CD14-positive monocyte (primary cell): Measurements from ENCODE around the gene CAMTA1. TPM values are rescaled to one million over a fixed set of nuclear protein-coding genes. Genes with fewer than 3 reads are reported as not detected.

Experiments
- DNase-seq, 3 donors: peaks; one replicate each; pipeline ENCODE4 v3.0.0-alpha.2; 2011 to 2022
- H2AFZ ChIP-seq: 2 replicates; pipeline ENCODE4 v1.6.0; 2012; ENCODE audit warnings: mild to moderate bottlenecking, low read depth, low read length, inconsistent platforms; ENCODE audit not compliant: insufficient read depth, poor library complexity, severe bottlenecking
- H3K27ac ChIP-seq, 2 donors: 1 replicate in 1 of 2; 2 replicates in 1 of 2; pipeline ENCODE4 v1.5.1; 2012 to 2013; ENCODE audit warnings: low read length in 2 of 2, control low read depth in 1 of 2, inconsistent platforms in 1 of 2, low read depth in 1 of 2, mild to moderate bottlenecking in 1 of 2
- H3K27me3 ChIP-seq, 2 donors: one replicate each; pipeline versions ENCODE4 v1.6.0 to v1.6.1; 2011 to 2013; ENCODE audit warnings: low read length in 2 of 2; ENCODE audit not compliant: control insufficient read depth in 2 of 2, insufficient read depth in 2 of 2
- H3K36me3 ChIP-seq, 2 donors: replicated peaks in 1 of 2; 1 replicate in 1 of 2; 2 replicates in 1 of 2; pipeline versions ENCODE4 v1.5.1 to v1.6.1; 2012 to 2013; ENCODE audit warnings: low read length in 2 of 2, control low read depth in 1 of 2, inconsistent platforms in 1 of 2, mild to moderate bottlenecking in 1 of 2; ENCODE audit not compliant: insufficient read depth in 2 of 2, control insufficient read depth in 1 of 2
- H3K4me1 ChIP-seq, 2 donors: 1 replicate in 1 of 2; 2 replicates in 1 of 2; pipeline versions ENCODE4 v1.5.1 to v1.6.1; 2012 to 2013; ENCODE audit warnings: low read length in 2 of 2, control low read depth in 1 of 2, inconsistent platforms in 1 of 2, mild to moderate bottlenecking in 1 of 2, moderate library complexity in 1 of 2; ENCODE audit not compliant: insufficient read depth in 2 of 2, control insufficient read depth in 1 of 2
- H3K4me2 ChIP-seq: replicated peaks from 2 replicates; pipeline ENCODE3; 2012; ENCODE audit warnings: low read length, moderate library complexity, mild to moderate bottlenecking; ENCODE audit not compliant: poor library complexity, severe bottlenecking; ENCODE audit errors: extremely low read depth
- H3K4me3 ChIP-seq, 3 experiments: fragments of 200-600 bp in 1 of 3; sonication (generic) in 1 of 3; replicated peaks in 1 of 3; 1 replicate in 2 of 3; 2 replicates in 1 of 3; pipeline ENCODE4 v1.5.1; 2011 to 2013; ENCODE audit warnings: low read length in 3 of 3, mild to moderate bottlenecking in 3 of 3, control low read depth in 2 of 3, low read depth in 2 of 3, inconsistent platforms in 1 of 3, moderate library complexity in 1 of 3
- H3K79me2 ChIP-seq: 2 replicates; pipeline ENCODE4 v1.6.0; 2012; ENCODE audit warnings: mild to moderate bottlenecking, control low read depth, inconsistent platforms, low read length, moderate library complexity; ENCODE audit not compliant: insufficient read depth
- H3K9ac ChIP-seq: 2 replicates; pipeline ENCODE4 v1.6.0; 2017; ENCODE audit warnings: low read length, mild to moderate bottlenecking; ENCODE audit not compliant: insufficient read depth, poor library complexity, severe bottlenecking
- H3K9me3 ChIP-seq, 2 donors: replicated peaks in 1 of 2; 1 replicate in 1 of 2; 2 replicates in 1 of 2; pipeline versions ENCODE4 v1.5.1 to v1.6.1; 2012 to 2013; ENCODE audit warnings: low read length in 2 of 2, control low read depth in 1 of 2; ENCODE audit not compliant: control insufficient read depth in 1 of 2, insufficient read depth in 1 of 2
- H4K20me1 ChIP-seq: 2 replicates; pipeline ENCODE4 v1.6.0; 2012; ENCODE audit warnings: mild to moderate bottlenecking, low read length, control low read depth, moderate library complexity; ENCODE audit not compliant: insufficient read depth
- H3K27ac Mint-ChIP-seq, 7 donors: one replicate each; pipeline ENCODE4 v1.8.0; 2020; ENCODE audit warnings: mild to moderate bottlenecking in 7 of 7, mixed read lengths in 7 of 7, moderate library complexity in 6 of 7, inconsistent platforms in 2 of 7
- H3K27me3 Mint-ChIP-seq, 3 donors: one replicate each; pipeline ENCODE4 v1.8.0; 2021 to 2022; ENCODE audit warnings: low read depth in 3 of 3, mild to moderate bottlenecking in 3 of 3, mixed read lengths in 3 of 3, moderate library complexity in 3 of 3, inconsistent platforms in 1 of 3
- H3K36me3 Mint-ChIP-seq, 2 donors: one replicate each; pipeline ENCODE4 v1.8.0; 2020; ENCODE audit warnings: mixed read lengths in 2 of 2, inconsistent platforms in 1 of 2, mild to moderate bottlenecking in 1 of 2
- H3K4me1 Mint-ChIP-seq: one replicate; pipeline ENCODE4 v1.8.0; 2020; ENCODE audit warnings: mild to moderate bottlenecking, mixed read lengths
- H3K4me3 Mint-ChIP-seq, 2 donors: one replicate each; pipeline ENCODE4 v1.8.0; 2020; ENCODE audit warnings: mild to moderate bottlenecking in 2 of 2, mixed read lengths in 2 of 2, moderate library complexity in 1 of 2
- H3K9me3 Mint-ChIP-seq, 7 donors: one replicate each; pipeline ENCODE4 v1.8.0; 2020 to 2022; ENCODE audit warnings: mixed read lengths in 7 of 7, mild to moderate bottlenecking in 6 of 7, moderate library complexity in 6 of 7, inconsistent platforms in 2 of 7
- WGBS: methylation state at CpG from one replicate; pipeline ENCODE4 v1.1.5; 2013; ENCODE audit warnings: missing lambda C conversion rate; ENCODE audit not compliant: insufficient coverage; 5-methylcytosine and 5-hydroxymethylcytosine counted together
- intact Hi-C, 2 donors: fragments of 100-400 bp; cut with micrococcal nuclease; formaldehyde crosslinking; loops; one replicate each; pipeline versions ENCODE4 v1.15.0 to v1.15.1; 2023
- polyA plus RNA-seq, 3 donors: library from polyadenylated mRNA; depleted of rRNA in 1 of 3; unstranded in 2 of 3; stranded (reverse) in 1 of 3; fragments of 300-500 nt in 2 of 3; fragments of >200 nt in 1 of 3; fragmentation: Illumina TruSeq in 2 of 3; gene quantifications; 1 replicate in 2 of 3; 2 replicates in 1 of 3; pipeline ENCODE4 v1.2.3, GENCODE V29; 2012 to 2021
- TF ChIP-seq, protein P1 (sequence below): fragments of 200-600 bp; IDR thresholded peaks from one replicate; pipeline ENCODE4 v1.8.0; 2022; ENCODE audit warnings: antibody characterized with exemption, mild to moderate bottlenecking

CAMTA1 gene
- polyA plus RNA-seq, 3 donors = 52.0 to 89.6 (median 78.3) TPM

DNA sequence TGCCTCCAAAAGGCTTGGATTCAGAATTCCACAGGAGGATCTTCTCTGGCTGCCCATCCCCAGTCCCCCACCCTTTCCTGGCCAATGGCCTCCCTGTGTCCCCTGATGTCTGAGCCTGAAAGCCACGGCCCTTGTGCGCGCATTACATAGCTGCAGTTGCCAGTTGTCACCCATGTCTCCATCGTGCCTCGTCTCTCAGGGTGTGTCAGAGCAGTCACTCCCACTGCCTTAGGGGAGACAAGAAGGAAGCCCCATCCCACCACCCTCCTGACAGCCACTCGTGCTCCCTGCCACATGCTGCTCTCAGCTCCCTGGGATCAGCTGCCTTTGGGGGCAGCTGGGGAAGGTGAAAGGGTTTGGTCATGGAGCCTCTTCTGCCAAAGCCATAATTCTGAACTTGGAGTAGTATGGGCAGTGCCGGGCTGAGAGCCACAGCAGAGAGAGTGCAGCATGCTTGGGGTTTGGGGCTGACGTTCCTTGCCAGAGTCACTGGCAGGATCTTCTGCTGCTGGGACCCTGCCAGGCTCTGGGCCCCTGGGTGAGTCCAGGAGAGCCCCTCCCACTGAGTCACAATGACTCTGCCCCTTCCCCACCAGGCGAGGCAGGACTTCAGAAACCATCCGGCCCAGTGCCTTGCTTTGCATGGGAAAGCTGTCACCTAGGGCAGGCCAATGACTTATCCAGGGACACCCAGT lies 700.0 kb downstream of the CAMTA1 start:
- Histone ChIP-seq H3K9me3 (no peaks in the 10 kb centered on the region), H2AFZ (no peak overlapping the region), H4K20me1 (no peaks in the 10 kb centered on the region), H3K27ac (no peak overlapping the region), H3K4me1 (no peaks in the 10 kb centered on the region), H3K9ac (no peak overlapping the region), H3K36me3 (no peaks in the 10 kb centered on the region), H3K79me2 (no peaks in the 10 kb centered on the region), H3K27me3 (no peaks in the 10 kb centered on the region), H3K4me3 (no peak overlapping the region), H3K4me2 (no peak overlapping the region)
- WGBS = 81% methylated on average over 6 of the region's 10 CpGs
- Mint-ChIP-seq H3K27ac (no peak overlapping the region), H3K27me3 (peaks cover 2 to 6% (median 3%) of the 10 kb centered on the region in 3 donors), H3K4me1 (no peaks in the 10 kb centered on the region), H3K9me3 (peaks cover 0 to 1% (median 0%) of the 10 kb centered on the region in 7 donors), H3K36me3 (no peaks in the 10 kb centered on the region), H3K4me3 (no peak overlapping the region)
- no peak for DNase-seq
- intact Hi-C loops = no loop called here
- TF ChIP-seq, protein P1, sequence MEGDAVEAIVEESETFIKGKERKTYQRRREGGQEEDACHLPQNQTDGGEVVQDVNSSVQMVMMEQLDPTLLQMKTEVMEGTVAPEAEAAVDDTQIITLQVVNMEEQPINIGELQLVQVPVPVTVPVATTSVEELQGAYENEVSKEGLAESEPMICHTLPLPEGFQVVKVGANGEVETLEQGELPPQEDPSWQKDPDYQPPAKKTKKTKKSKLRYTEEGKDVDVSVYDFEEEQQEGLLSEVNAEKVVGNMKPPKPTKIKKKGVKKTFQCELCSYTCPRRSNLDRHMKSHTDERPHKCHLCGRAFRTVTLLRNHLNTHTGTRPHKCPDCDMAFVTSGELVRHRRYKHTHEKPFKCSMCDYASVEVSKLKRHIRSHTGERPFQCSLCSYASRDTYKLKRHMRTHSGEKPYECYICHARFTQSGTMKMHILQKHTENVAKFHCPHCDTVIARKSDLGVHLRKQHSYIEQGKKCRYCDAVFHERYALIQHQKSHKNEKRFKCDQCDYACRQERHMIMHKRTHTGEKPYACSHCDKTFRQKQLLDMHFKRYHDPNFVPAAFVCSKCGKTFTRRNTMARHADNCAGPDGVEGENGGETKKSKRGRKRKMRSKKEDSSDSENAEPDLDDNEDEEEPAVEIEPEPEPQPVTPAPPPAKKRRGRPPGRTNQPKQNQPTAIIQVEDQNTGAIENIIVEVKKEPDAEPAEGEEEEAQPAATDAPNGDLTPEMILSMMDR = no peak

DNA sequence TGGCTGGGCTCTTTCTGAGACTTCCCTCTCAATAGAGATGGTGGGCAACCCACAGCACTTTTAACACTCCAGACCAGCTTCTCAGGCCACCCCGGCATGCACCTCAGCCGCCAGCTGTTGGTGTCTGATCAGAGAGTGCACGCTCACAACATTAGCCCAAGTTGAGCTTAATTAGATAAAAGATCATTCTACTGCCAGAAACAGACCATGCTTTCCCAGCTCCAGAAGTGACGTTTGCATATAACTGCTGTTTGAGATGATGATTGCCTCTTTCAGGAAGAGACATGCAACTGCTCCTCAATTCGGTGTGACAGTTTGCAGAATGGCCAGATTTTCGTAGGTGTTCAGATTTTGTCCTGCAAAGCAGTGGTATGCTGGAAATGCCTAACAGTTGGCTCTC lies 700.6 kb downstream of the CAMTA1 start:
- no peak overlapping the region for H3K4me3 ChIP-seq
- no peaks in the 10 kb centered on the region for H3K36me3 ChIP-seq
- no peaks in the 10 kb centered on the region for H4K20me1 ChIP-seq
- TF ChIP-seq, protein P1 = no peak
- DNase-seq = no peak
- Mint-ChIP-seq H3K4me3 (no peak overlapping the region), H3K9me3 (peaks cover 0 to 1% (median 0%) of the 10 kb centered on the region in 7 donors), H3K36me3 (no peaks in the 10 kb centered on the region), H3K27ac (no peak overlapping the region), H3K4me1 (no peaks in the 10 kb centered on the region), H3K27me3 (peaks cover 2 to 6% (median 3%) of the 10 kb centered on the region in 3 donors)
- H3K79me2 ChIP-seq = no peaks in the 10 kb centered on the region
- H3K27ac ChIP-seq = no peak overlapping the region
- H3K4me1 ChIP-seq = no peaks in the 10 kb centered on the region
- intact Hi-C loops = no loop called here
- H3K27me3 ChIP-seq = no peaks in the 10 kb centered on the region
- no peak overlapping the region for H3K4me2 ChIP-seq
- 90% methylated on average over 5 of the region's 6 CpGs for WGBS
- H2AFZ ChIP-seq = no peak overlapping the region
- H3K9me3 ChIP-seq = no peaks in the 10 kb centered on the region
- no peak overlapping the region for H3K9ac ChIP-seq
